Measurements from ENCODE around the gene ACTG1. TPM values are rescaled to one million over a fixed set of nuclear protein-coding genes. Genes with fewer than 3 reads are reported as not detected.

ACTG1 gene
- polyA plus RNA-seq, 1 of the 3 experiments (the other 2 are of a cell fraction): 7,871 TPM

GRCh38 chr17:81542431-81543338 is 30.1 kb upstream of the ACTG1 start:
- no peak overlapping the region for H3K9ac ChIP-seq
- no peaks in the 10 kb centered on the region for H3K9me2 ChIP-seq
- whole genome bisulfite sequencing (ENCODE audit: low lambda C conversion rate): 88% methylated on average over 14 of the region's 15 CpGs
- CTCF ChIA-PET: interaction anchor here (1.1 to 2.0 kb wide), 6 partner anchors 9 to 251 kb away, joined by 3 to 7 read pairs (median 5); no protein-coding TSS in a partner anchor
- peaks cover 10% of the 10 kb centered on the region for H3F3A ChIP-seq (replicated peaks; ENCODE audit: insufficient read depth)
- H4K20me1 ChIP-seq (ENCODE audit: insufficient read depth): peaks cover 9% of the 10 kb centered on the region; the same call in 1 of the 2 replicates
- peaks cover 0 to under 1% of the 10 kb centered on the region in 2 experiments; a peak in 1 of 4 replicates for H3K4me1 ChIP-seq (ENCODE audit: control insufficient read depth in 1 of 2, insufficient read depth in 2 of 2, low read depth in 1 of 2, low read length in 1 of 2)
- H3K36me3 ChIP-seq (replicated peaks in 1 of 2; ENCODE audit: control insufficient read depth in 1 of 2, insufficient read depth in 2 of 2, low read length in 1 of 2): peaks cover 34 to 67% of the 10 kb centered on the region in 2 experiments
- H3K27me3 ChIP-seq (ENCODE audit: insufficient read depth): no peaks in the 10 kb centered on the region
- DNase-seq: no peak
- POLR2A ChIA-PET: interaction anchor here (1.5 kb wide), 1 partner anchor 10 kb away, joined by 5 read pairs; the partner anchor contains the start of gene FAAP100
- no peak overlapping the region for H2AFZ ChIP-seq (ENCODE audit: low read depth)
- TF ChIP-seq RFX5 (IDR thresholded peaks at IDR 0.05; ENCODE audit: low read length) (no peak), REST (IDR thresholded peaks at IDR 0.05; ENCODE audit: low read depth, low read length) (no peak), RAD21 (IDR thresholded peaks at IDR 0.05; ENCODE audit: low read length) (no peak), FOSL2 (IDR thresholded peaks at IDR 0.05; ENCODE audit: borderline replicate concordance, low read depth) (no peak), FOXJ3 (CRISPR knock-in tag; IDR thresholded peaks at IDR 0.05) (no peak), JUND (IDR thresholded peaks at IDR 0.05) (no peak), FOXM1 (IDR thresholded peaks at IDR 0.05; ENCODE audit: low read depth) (no peak), EP300 (IDR thresholded peaks at IDR 0.05; ENCODE audit: borderline replicate concordance in 1 of 2, low read depth in 1 of 2, low read length in 1 of 2) (no peak), USF2 (IDR thresholded peaks at IDR 0.05; ENCODE audit: borderline replicate concordance, low read depth, low read length) (no peak), TCF12 (IDR thresholded peaks at IDR 0.05) (no peak), YY1 (IDR thresholded peaks at IDR 0.05; ENCODE audit: low read depth) (no peak), RXRA (IDR thresholded peaks at IDR 0.05; ENCODE audit: borderline replicate concordance, low read depth) (no peak), NRF1 (IDR thresholded peaks at IDR 0.05; ENCODE audit: low read depth, low read length) (no peak), PBX3 (IDR thresholded peaks at IDR 0.05) (no peak), TAF1 (IDR thresholded peaks at IDR 0.05; ENCODE audit: borderline replicate concordance, low read depth, low read length) (no peak), MEF2A (IDR thresholded peaks at IDR 0.05; ENCODE audit: borderline replicate concordance, low read depth) (no peak), IRF3 (IDR thresholded peaks at IDR 0.05; ENCODE audit: low read depth, low read length) (no peak), POLR2AphosphoS5 (IDR thresholded peaks at IDR 0.05; ENCODE audit: low read depth, low read length) (no peak), USF1 (IDR thresholded peaks at IDR 0.05; ENCODE audit: borderline replicate concordance, low read depth) (no peak), SMC3 (IDR thresholded peaks at IDR 0.05; ENCODE audit: low read depth, low read length) (no peak)
- no peaks in the 10 kb centered on the region for H3K79me2 ChIP-seq (ENCODE audit: insufficient read depth)
- H3K4me2 ChIP-seq: no peak overlapping the region
- no peaks in the 10 kb centered on the region for H3K9me3 ChIP-seq
- H3K27ac ChIP-seq (ENCODE audit: low read depth in 2 of 2, low read length in 1 of 2): no peak overlapping the region; a peak in 1 of 4 replicates
- no peak overlapping the region for H3K4me3 ChIP-seq (ENCODE audit: low read depth in 2 of 2, low read length in 1 of 2)

Data from SK-N-SH (cell line).